Spleen (tissue), 7 donors: Measurements from ENCODE around the gene IGSF6.

Experiments
- CTCF ChIP-seq, 11 experiments: fragments of 200-600 bp in 7 of 11; fragments of 450-650 bp in 4 of 11; sonication (generic) in 4 of 11; IDR thresholded peaks in 8 of 11; conservative IDR thresholded peaks in 3 of 11; 1 replicate in 7 of 11; 2 replicates in 4 of 11; pipeline versions ENCODE4 v1.4.0 to v1.8.0; 2016 to 2021; ENCODE audit warnings: antibody characterized with exemption in 11 of 11, inconsistent platforms in 4 of 11, mild to moderate bottlenecking in 1 of 11
- POLR2A ChIP-seq, 3 donors: fragments of 450-650 bp; IDR thresholded peaks; one replicate each; pipeline ENCODE4 v1.5.1; 2017; ENCODE audit warnings: antibody characterized with exemption in 3 of 3, mild to moderate bottlenecking in 1 of 3
- donor health status: DM: no; HTN: no; CAD: no; lungs with moderate emphysema.
- donor health status: DM: no; HTN: no; CAD: no.
- donor health status: DM: no; HTN: no; CAD: no.

- no peak for TF ChIP-seq CTCF (IDR thresholded peaks at IDR 0.05 in 8 of 11, conservative IDR thresholded peaks at IDR 0.05 in 3 of 11)
- TF ChIP-seq POLR2A (IDR thresholded peaks at IDR 0.05): no peak
These were observed 62.1 kb downstream of the IGSF6 start for GRCh38 chr16:21590287-21590686.
